ENCODE data around the gene GMDS. TPM values are rescaled to one million over a fixed set of nuclear protein-coding genes. Genes with fewer than 3 reads are reported as not detected.

GMDS gene
- total RNA-seq, 2 donors from 2014 or later: 25.4 to 29.5 TPM

DNA sequence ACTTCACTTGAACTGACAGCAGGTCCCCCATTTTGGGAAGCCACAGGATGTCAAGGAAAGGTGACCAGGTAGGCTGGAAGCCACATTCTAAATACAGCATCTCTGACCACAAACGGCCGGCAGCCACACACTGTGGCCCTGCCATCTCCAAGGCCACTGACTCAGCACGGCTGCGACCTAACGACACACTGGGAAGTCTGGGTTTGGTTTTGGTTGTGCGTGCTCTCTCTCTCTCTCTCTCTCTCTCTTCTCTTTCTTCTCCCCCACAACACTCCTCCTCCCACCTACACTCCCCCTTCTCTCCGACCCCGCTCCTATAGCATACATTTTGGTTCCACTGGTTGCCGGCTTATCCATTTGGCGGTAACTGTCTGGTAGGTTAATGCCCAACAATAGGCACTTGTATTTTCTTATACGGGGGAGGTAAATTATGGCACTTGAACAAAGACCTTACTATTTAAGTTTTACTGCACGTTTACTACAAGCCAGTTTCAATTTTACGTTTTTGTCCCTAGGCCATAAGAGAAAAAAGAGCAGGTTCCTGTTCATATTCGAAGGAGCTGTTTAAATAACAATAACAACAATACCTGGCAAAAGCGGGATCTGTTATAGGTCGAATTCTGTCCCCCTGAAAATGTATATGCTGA is 103.6 kb downstream of the GMDS start:
- H3K27me3 Mint-ChIP-seq (ENCODE audit: insufficient read depth): no peaks in the 10 kb centered on the region
- Histone ChIP-seq H3K9me3 (ENCODE audit: control insufficient read depth, low read length) (no peaks in the 10 kb centered on the region), H3K9ac (ENCODE audit: extremely low read depth, low read length, poor library complexity, severe bottlenecking) (no peak overlapping the region), H3K27ac (ENCODE audit: low read depth, low read length) (no peak overlapping the region), H3K4me1 (ENCODE audit: control insufficient read depth, insufficient read depth, low read length) (peaks cover 3% of the 10 kb centered on the region), H3K27me3 (ENCODE audit: control insufficient read depth, insufficient read depth, low read length, poor library complexity, severe bottlenecking) (no peaks in the 10 kb centered on the region), H3K4me3 (ENCODE audit: low read length) (no peak overlapping the region), H3K36me3 (ENCODE audit: control insufficient read depth, insufficient read depth, low read length) (no peaks in the 10 kb centered on the region)
- DNase-seq: no peak
- H3K4me1 Mint-ChIP-seq: no peaks in the 10 kb centered on the region
- no peak overlapping the region for H3K4me3 Mint-ChIP-seq
- H3K9me3 Mint-ChIP-seq: no peaks in the 10 kb centered on the region
- WGBS, 2 experiments (ENCODE audit: insufficient coverage in 1 of 2, insufficient read length in 1 of 2): 83 to 93% methylated on average over 7 to 16 of the region's 16 CpGs
- TF ChIP-seq CTCF (conservative IDR thresholded peaks at IDR 0.05): no peak
- H3K27ac Mint-ChIP-seq: no peak overlapping the region
- H3K36me3 Mint-ChIP-seq (ENCODE audit: low read depth): no peaks in the 10 kb centered on the region

DNA sequence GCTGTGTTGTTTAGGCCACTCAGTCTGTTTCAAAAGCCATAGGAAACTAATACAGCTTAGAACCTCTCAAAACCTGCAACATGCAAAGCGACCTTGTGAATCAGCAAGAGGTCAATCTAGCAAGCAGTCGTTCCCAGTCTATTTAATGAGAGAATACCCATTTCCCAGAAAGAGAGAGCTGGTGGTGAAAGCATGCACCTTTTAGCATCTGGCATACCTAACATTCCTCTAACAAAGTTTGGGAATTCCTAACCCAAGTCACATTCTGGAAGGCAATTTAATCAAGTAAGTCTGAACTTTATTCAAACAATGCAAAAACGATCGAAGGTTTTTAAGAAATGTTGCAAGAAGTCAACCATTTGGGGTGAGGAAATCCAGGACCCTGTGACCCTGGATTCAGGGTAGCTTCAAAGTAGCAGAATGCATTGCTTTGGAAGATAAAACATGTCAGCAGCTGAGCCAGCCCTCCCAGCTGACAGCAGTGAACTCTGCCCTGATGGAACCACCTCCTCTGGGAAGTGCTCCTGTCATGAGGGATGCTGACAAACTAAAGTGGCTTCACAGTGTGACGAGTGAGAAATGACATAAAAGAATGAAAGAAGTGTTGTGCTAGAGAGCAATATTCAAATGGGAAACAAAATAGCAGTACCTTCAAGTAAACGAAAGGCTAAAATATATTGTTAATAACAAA is 104.8 kb downstream of the GMDS start:
- no peaks in the 10 kb centered on the region for H3K27me3 Mint-ChIP-seq (ENCODE audit: insufficient read depth)
- Histone ChIP-seq H3K4me1 (ENCODE audit: control insufficient read depth, insufficient read depth, low read length) (peaks cover 3% of the 10 kb centered on the region), H3K27me3 (ENCODE audit: control insufficient read depth, insufficient read depth, low read length, poor library complexity, severe bottlenecking) (no peaks in the 10 kb centered on the region), H3K9ac (ENCODE audit: extremely low read depth, low read length, poor library complexity, severe bottlenecking) (no peak overlapping the region), H3K36me3 (ENCODE audit: control insufficient read depth, insufficient read depth, low read length) (no peaks in the 10 kb centered on the region), H3K9me3 (ENCODE audit: control insufficient read depth, low read length) (no peaks in the 10 kb centered on the region), H3K4me3 (ENCODE audit: low read length) (no peak overlapping the region), H3K27ac (ENCODE audit: low read depth, low read length) (no peak overlapping the region)
- peak; percentile 61 for DNase-seq
- H3K27ac Mint-ChIP-seq: no peak overlapping the region
- no peak overlapping the region for H3K4me3 Mint-ChIP-seq
- no peaks in the 10 kb centered on the region for H3K36me3 Mint-ChIP-seq (ENCODE audit: low read depth)
- WGBS, 2 experiments (ENCODE audit: insufficient coverage in 1 of 2, insufficient read length in 1 of 2): 89% methylated on average over 6 of the region's 6 CpGs
- TF ChIP-seq CTCF (conservative IDR thresholded peaks at IDR 0.05): no peak
- no peaks in the 10 kb centered on the region for H3K4me1 Mint-ChIP-seq
- H3K9me3 Mint-ChIP-seq: no peaks in the 10 kb centered on the region

DNA sequence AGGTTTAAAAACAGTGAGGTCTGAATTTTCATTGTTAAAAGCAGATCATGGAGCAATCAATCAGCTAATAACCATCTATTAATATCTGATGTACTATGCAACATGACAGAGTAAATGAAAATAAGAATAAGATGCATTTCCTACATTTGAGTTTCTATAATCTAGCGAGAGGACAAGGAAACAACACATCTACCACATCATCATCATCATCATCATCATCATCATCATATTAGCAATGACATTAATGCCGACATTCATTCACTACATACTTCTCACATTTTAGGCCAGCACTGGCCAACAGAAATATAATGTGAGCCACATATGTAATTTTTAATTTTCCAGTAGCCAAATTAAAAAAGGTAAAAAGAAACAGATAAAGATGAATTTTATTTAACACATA is 110.0 kb downstream of the GMDS start:
- H3K4me3 ChIP-seq (ENCODE audit: low read length): no peak overlapping the region
- H3K27me3 ChIP-seq (ENCODE audit: control insufficient read depth, insufficient read depth, low read length, poor library complexity, severe bottlenecking): no peaks in the 10 kb centered on the region
- H3K4me1 ChIP-seq (ENCODE audit: control insufficient read depth, insufficient read depth, low read length): no peaks in the 10 kb centered on the region
- H3K9me3 Mint-ChIP-seq: no peaks in the 10 kb centered on the region
- 80 to 91% methylated on average over 1 to 2 of the region's 2 CpGs for WGBS, 2 experiments (ENCODE audit: insufficient coverage in 1 of 2, insufficient read length in 1 of 2)
- no peaks in the 10 kb centered on the region for H3K9me3 ChIP-seq (ENCODE audit: control insufficient read depth, low read length)
- no peaks in the 10 kb centered on the region for H3K4me1 Mint-ChIP-seq
- H3K4me3 Mint-ChIP-seq: no peak overlapping the region
- no peak overlapping the region for H3K27ac Mint-ChIP-seq
- no peak for TF ChIP-seq CTCF (conservative IDR thresholded peaks at IDR 0.05)
- no peak overlapping the region for H3K9ac ChIP-seq (ENCODE audit: extremely low read depth, low read length, poor library complexity, severe bottlenecking)
- H3K27ac ChIP-seq (ENCODE audit: low read depth, low read length): no peak overlapping the region
- no peaks in the 10 kb centered on the region for H3K36me3 ChIP-seq (ENCODE audit: control insufficient read depth, insufficient read depth, low read length)
- DNase-seq: no peak
- H3K27me3 Mint-ChIP-seq (ENCODE audit: insufficient read depth): no peaks in the 10 kb centered on the region
- no peaks in the 10 kb centered on the region for H3K36me3 Mint-ChIP-seq (ENCODE audit: low read depth)

Data from endodermal cell (in vitro differentiated cells).